Ishikawa (cell line): ENCODE results near the gene SYCE3.

Source experiments
- EGR1 ChIP-seq: IDR thresholded peaks from 2 replicates; pipeline ENCODE4 v1.6.1; 2012
- EP300 ChIP-seq: IDR thresholded peaks from 2 replicates; pipeline ENCODE4 v1.6.1; 2012; ENCODE audit warnings: borderline replicate concordance
- FOXM1 ChIP-seq: IDR thresholded peaks from 2 replicates; pipeline ENCODE4 v1.6.1; 2012; ENCODE audit warnings: low read depth, borderline replicate concordance
- RAD21 ChIP-seq: IDR thresholded peaks from 2 replicates; pipeline ENCODE4 v1.6.1; 2012; ENCODE audit warnings: low read depth
- TAF1 ChIP-seq: IDR thresholded peaks from 2 replicates; pipeline ENCODE4 v1.6.1; 2012; ENCODE audit warnings: low read depth, mild to moderate bottlenecking

GRCh38 chr22:50564289-50564688 is 1.6 kb upstream of the SYCE3 start:
- TF ChIP-seq FOXM1 (no peak), EGR1 (no peak), TAF1 (no peak), EP300 (no peak), RAD21 (no peak)
